ENCODE results near the gene TRIM58. TPM values are rescaled to one million over a fixed set of nuclear protein-coding genes. Genes with fewer than 3 reads are reported as not detected.
A peak's percentile ranks its signal among the peaks of the same experiment; 100 is the strongest.

Gene TRIM58
- total and polyA plus RNA-seq, 2 of the 4 experiments (the other 2 are of a cell fraction) = 0.54 to 0.91 TPM

GRCh38 chr1:247906504-247907047 lies 49.6 kb downstream of the TRIM58 start:
- no CpG with 5 or more reads among the region's 7 CpGs for WGBS, 2 experiments (ENCODE audit: extremely low coverage in 2 of 2, insufficient read length in 1 of 2)
- H3K36me3 ChIP-seq (ENCODE audit: control insufficient read depth, insufficient read depth, low read length) = no peaks in the 10 kb centered on the region
- H4K20me1 ChIP-seq (ENCODE audit: insufficient read depth, low read length) = no peaks in the 10 kb centered on the region
- no peak overlapping the region for H4K8ac ChIP-seq (ENCODE audit: low read depth in 2 of 2, low read length in 2 of 2)
- ChIA-PET CTCF (interaction anchor here (0.6 kb wide), 1 partner anchor 22 kb away, joined by 3 read pairs; no protein-coding TSS in a partner anchor), POLR2A (ENCODE audit: unreplicated experiment) (no interaction called here)
- no peak overlapping the region for H3K9ac ChIP-seq (ENCODE audit: low read depth, low read length)
- dilution Hi-C loops (cut with HindIII; ENCODE audit: low sequenced_read_pairs, unreplicated experiment) (no loop called here), in situ Hi-C loops (cut with MboI; ENCODE audit: low sequenced_read_pairs) (no loop called here), intact Hi-C loops (cut with micrococcal nuclease) (no loop called here)
- H2AFZ ChIP-seq (replicated peaks; ENCODE audit: low read length, poor library complexity) = no peak overlapping the region
- H3K27ac ChIP-seq (ENCODE audit: insufficient read depth, low read length) = no peak overlapping the region
- no peak overlapping the region for H4K5ac ChIP-seq (ENCODE audit: low read depth, low read length)
- H3K27me3 ChIP-seq (ENCODE audit: control insufficient read depth, insufficient read depth, low read length) = no peaks in the 10 kb centered on the region
- H3K4me3 ChIP-seq (ENCODE audit: insufficient read depth, low read depth, low read length) = no peak overlapping the region
- H3K4me1 ChIP-seq (ENCODE audit: control insufficient read depth, insufficient read depth, low read length) = no peaks in the 10 kb centered on the region
- no peak overlapping the region for H3K14ac ChIP-seq (replicated peaks; ENCODE audit: low read depth, low read length)
- no peak overlapping the region for H4K91ac ChIP-seq (ENCODE audit: insufficient read depth, low read depth, low read length)
- no peak overlapping the region for H2AK5ac ChIP-seq (ENCODE audit: low read depth, low read length)
- H2BK15ac ChIP-seq (ENCODE audit: low read depth, low read length) = no peak overlapping the region
- no peak overlapping the region for H2AK9ac ChIP-seq (replicated peaks; ENCODE audit: low read depth, low read length, poor library complexity)
- H3K18ac ChIP-seq (ENCODE audit: low read depth, low read length) = no peak overlapping the region
- no peaks in the 10 kb centered on the region for H3K79me1 ChIP-seq (ENCODE audit: low read depth in 1 of 2, low read length in 2 of 2)
- no TSS peak for BruUV-seq (replicated peaks)
- H2BK120ac ChIP-seq (ENCODE audit: low read depth, low read length) = no peak overlapping the region
- TF ChIP-seq NFE2L2 (IDR thresholded peaks at IDR 0.05; ENCODE audit: low read depth, low read length) (no peak), RAD21 (IDR thresholded peaks at IDR 0.05; ENCODE audit: low read length) (no peak), MAZ (IDR thresholded peaks at IDR 0.05; ENCODE audit: borderline replicate concordance, low read depth, low read length) (no peak), ELK1 (IDR thresholded peaks at IDR 0.05; ENCODE audit: borderline replicate concordance, low read depth, low read length) (no peak), SMC3 (IDR thresholded peaks at IDR 0.05; ENCODE audit: low read depth, low read length) (no peak), CTCF (conservative IDR thresholded peaks at IDR 0.05; ENCODE audit: low read depth, low read length) (no peak), CEBPB (IDR thresholded peaks at IDR 0.05; ENCODE audit: low read depth, low read length) (no peak), RCOR1 (IDR thresholded peaks at IDR 0.05; ENCODE audit: insufficient replicate concordance, low read length) (no peak), CHD1 (IDR thresholded peaks at IDR 0.05; ENCODE audit: low read depth, low read length) (no peak), USF2 (IDR thresholded peaks at IDR 0.05; ENCODE audit: low read depth, low read length) (no peak), POLR2A (IDR thresholded peaks at IDR 0.05; ENCODE audit: low read depth, low read length) (no peak), FOS (IDR thresholded peaks at IDR 0.05; ENCODE audit: low read depth, low read length) (no peak), MXI1 (IDR thresholded peaks at IDR 0.05; ENCODE audit: borderline replicate concordance, low read depth, low read length) (no peak), BHLHE40 (IDR thresholded peaks at IDR 0.05; ENCODE audit: low read depth, low read length) (no peak), MAFK (IDR thresholded peaks at IDR 0.05; ENCODE audit: low read depth, low read length) (no peak)
- H2BK5ac ChIP-seq (ENCODE audit: low read depth, low read length, poor library complexity, severe bottlenecking) = peak overlapping the region; percentile 54
- DNase-seq (peak; percentile 32), ATAC-seq (ENCODE audit: low read depth) (no peak)
- no peak overlapping the region for H3K4ac ChIP-seq (ENCODE audit: low read depth, low read length)
- no peaks in the 10 kb centered on the region for H3K9me1 ChIP-seq (ENCODE audit: insufficient read depth, low read length)
- no peak overlapping the region for H3K56ac ChIP-seq (ENCODE audit: extremely low read depth, insufficient read depth, low read length)
- no peak overlapping the region for H3K23ac ChIP-seq (ENCODE audit: low read depth, low read length)
- peaks cover 9% of the 10 kb centered on the region for H3K9me3 ChIP-seq (ENCODE audit: control insufficient read depth, insufficient read depth, low read length)
- peak overlapping the region; percentile 62; the same call in 1 of the 2 replicates for H3K4me2 ChIP-seq (ENCODE audit: low read depth, low read length)
- H2BK20ac ChIP-seq (ENCODE audit: low read depth, low read length) = no peak overlapping the region

All from IMR-90 (cell line).